Keratinocyte (primary cell): Measurements from ENCODE around the gene STK32C.

Experiments
- CTCF ChIP-seq, 3 experiments: IDR thresholded peaks in 1 of 3; conservative IDR thresholded peaks in 1 of 3; optimal IDR thresholded peaks in 1 of 3; 2 replicates in 2 of 3; 3 replicates in 1 of 3; pipeline versions ENCODE3 to v1.5.1; 2011; ENCODE audit warnings: low read length in 3 of 3, mild to moderate bottlenecking in 3 of 3, moderate library complexity in 2 of 3, control low read depth in 1 of 3, inconsistent platforms in 1 of 3; ENCODE audit not compliant: insufficient read depth in 2 of 3; ENCODE audit errors: extremely low read depth in 1 of 3
- EZH2 ChIP-seq: IDR thresholded peaks from one replicate; pipeline ENCODE4 v1.6.1; 2012; ENCODE audit warnings: inconsistent platforms, mild to moderate bottlenecking, low read length, moderate library complexity

GRCh38 chr10:132339276-132339675 lies 31.5 kb upstream of the STK32C start:
- TF ChIP-seq CTCF (optimal IDR thresholded peaks at IDR 0.05 in 1 of 3, IDR thresholded peaks at IDR 0.05 in 1 of 3, conservative IDR thresholded peaks at IDR 0.05 in 1 of 3; ENCODE audit: extremely low read depth in 1 of 3, insufficient read depth in 2 of 3, low read length in 3 of 3) (no peak), EZH2 (no peak)
